ENCODE results near the gene PLCB1.

- TF ChIP-seq CTCF (conservative IDR thresholded peaks at IDR 0.05; ENCODE audit: low read depth, low read length) (no peak), EZH2phosphoT487 (IDR thresholded peaks at IDR 0.05; ENCODE audit: borderline replicate concordance, low read length) (no peak), EZH2 (IDR thresholded peaks at IDR 0.05; ENCODE audit: low read length, unreplicated experiment) (no peak)
These were observed 34.7 kb downstream of the PLCB1 start for GRCh38 chr20:8166730-8167129.

Data from PC-3 (cell line).